Measurements from ENCODE around the gene OR52E2.

The OR52E2 gene

DNA sequence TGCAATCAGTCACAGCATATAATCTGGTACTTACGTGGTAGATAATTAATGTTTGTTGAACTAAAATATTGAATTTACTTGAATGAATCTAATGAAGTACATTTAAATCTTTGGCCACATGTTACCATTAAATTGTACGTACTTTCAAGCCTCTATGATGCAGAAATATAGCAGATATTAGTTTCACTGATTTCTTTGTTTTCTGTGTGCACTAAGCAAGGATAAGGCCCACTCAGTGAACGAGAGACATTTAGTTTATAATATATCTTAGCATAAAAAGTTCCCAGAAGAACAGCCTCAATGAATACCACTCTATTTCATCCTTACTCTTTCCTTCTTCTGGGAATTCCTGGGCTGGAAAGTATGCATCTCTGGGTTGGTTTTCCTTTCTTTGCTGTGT, 9.8 kb upstream of the OR52E2 start, which contains the start of gene OR52E1:
Gene OR52E1, plus strand, starts transcription at position 301 of the 400 bp plus-strand sequence.
- TF ChIP-seq, protein P1, sequence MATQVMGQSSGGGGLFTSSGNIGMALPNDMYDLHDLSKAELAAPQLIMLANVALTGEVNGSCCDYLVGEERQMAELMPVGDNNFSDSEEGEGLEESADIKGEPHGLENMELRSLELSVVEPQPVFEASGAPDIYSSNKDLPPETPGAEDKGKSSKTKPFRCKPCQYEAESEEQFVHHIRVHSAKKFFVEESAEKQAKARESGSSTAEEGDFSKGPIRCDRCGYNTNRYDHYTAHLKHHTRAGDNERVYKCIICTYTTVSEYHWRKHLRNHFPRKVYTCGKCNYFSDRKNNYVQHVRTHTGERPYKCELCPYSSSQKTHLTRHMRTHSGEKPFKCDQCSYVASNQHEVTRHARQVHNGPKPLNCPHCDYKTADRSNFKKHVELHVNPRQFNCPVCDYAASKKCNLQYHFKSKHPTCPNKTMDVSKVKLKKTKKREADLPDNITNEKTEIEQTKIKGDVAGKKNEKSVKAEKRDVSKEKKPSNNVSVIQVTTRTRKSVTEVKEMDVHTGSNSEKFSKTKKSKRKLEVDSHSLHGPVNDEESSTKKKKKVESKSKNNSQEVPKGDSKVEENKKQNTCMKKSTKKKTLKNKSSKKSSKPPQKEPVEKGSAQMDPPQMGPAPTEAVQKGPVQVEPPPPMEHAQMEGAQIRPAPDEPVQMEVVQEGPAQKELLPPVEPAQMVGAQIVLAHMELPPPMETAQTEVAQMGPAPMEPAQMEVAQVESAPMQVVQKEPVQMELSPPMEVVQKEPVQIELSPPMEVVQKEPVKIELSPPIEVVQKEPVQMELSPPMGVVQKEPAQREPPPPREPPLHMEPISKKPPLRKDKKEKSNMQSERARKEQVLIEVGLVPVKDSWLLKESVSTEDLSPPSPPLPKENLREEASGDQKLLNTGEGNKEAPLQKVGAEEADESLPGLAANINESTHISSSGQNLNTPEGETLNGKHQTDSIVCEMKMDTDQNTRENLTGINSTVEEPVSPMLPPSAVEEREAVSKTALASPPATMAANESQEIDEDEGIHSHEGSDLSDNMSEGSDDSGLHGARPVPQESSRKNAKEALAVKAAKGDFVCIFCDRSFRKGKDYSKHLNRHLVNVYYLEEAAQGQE (IDR thresholded peaks at IDR 0.05; ENCODE audit: insufficient read depth in 1 of 2, low read depth in 2 of 2, low read length in 2 of 2) = no peak
- no peak for TF ChIP-seq TAF1 (IDR thresholded peaks at IDR 0.05; ENCODE audit: borderline replicate concordance, insufficient read depth, low read length)
- no peak for TF ChIP-seq POLR2AphosphoS5 (IDR thresholded peaks at IDR 0.05; ENCODE audit: low read depth, low read length)
- no peak for TF ChIP-seq SIN3A (IDR thresholded peaks at IDR 0.05; ENCODE audit: borderline replicate concordance, insufficient read depth, low read length)
- no peak for TF ChIP-seq FOXP2 (optimal IDR thresholded peaks at IDR 0.05; ENCODE audit: borderline replicate concordance, extremely low read depth, extremely low read length, insufficient read depth)

DNA sequence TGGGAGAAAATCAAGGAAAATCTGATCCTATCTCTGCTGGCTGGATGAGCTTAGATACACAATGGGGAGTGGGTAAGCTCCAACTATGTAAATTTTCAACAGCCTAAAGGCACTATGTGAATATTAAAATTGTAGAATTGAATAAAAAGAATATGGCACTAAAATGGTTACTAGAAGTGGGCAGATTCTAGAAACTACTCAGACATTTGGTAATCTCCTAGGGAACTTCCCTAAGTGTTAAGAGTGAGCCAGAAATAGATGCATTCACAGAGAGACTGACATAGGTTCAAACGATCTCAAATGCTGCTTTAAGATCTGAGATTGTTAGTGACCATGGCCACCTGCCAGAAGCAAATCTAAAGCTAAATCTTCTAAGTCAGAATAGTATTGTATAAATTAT, 5.6 kb upstream of the OR52E2 start:
- TF ChIP-seq, protein P1 (IDR thresholded peaks at IDR 0.05; ENCODE audit: insufficient read depth in 1 of 2, low read depth in 2 of 2, low read length in 2 of 2) = no peak
- TF ChIP-seq TAF1 (IDR thresholded peaks at IDR 0.05; ENCODE audit: borderline replicate concordance, insufficient read depth, low read length) (no peak), POLR2AphosphoS5 (IDR thresholded peaks at IDR 0.05; ENCODE audit: low read depth, low read length) (no peak)

DNA sequence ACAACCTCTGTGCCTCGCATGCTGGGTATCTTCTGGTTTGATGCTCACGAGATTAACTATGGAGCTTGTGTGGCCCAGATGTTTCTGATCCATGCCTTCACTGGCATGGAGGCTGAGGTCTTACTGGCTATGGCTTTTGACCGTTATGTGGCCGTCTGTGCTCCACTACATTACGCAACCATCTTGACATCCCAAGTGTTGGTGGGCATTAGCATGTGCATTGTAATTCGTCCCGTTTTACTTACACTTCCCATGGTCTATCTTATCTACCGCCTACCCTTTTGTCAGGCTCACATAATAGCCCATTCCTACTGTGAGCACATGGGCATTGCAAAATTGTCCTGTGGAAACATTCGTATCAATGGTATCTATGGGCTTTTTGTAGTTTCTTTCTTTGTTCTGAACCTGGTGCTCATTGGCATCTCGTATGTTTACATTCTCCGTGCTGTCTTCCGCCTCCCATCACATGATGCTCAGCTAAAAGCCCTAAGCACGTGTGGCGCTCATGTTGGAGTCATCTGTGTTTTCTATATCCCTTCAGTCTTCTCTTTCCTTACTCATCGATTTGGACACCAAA, 12.6 kb downstream of the OR52E2 start:
- TF ChIP-seq, protein P1 (IDR thresholded peaks at IDR 0.05; ENCODE audit: insufficient read depth in 1 of 2, low read depth in 2 of 2, low read length in 2 of 2) = no peak
- TF ChIP-seq TAF1 (IDR thresholded peaks at IDR 0.05; ENCODE audit: borderline replicate concordance, insufficient read depth, low read length) (no peak), POLR2AphosphoS5 (IDR thresholded peaks at IDR 0.05; ENCODE audit: low read depth, low read length) (no peak), FOXP2 (optimal IDR thresholded peaks at IDR 0.05; ENCODE audit: borderline replicate concordance, extremely low read depth, extremely low read length, insufficient read depth) (no peak), SIN3A (IDR thresholded peaks at IDR 0.05; ENCODE audit: borderline replicate concordance, insufficient read depth, low read length) (no peak)

DNA sequence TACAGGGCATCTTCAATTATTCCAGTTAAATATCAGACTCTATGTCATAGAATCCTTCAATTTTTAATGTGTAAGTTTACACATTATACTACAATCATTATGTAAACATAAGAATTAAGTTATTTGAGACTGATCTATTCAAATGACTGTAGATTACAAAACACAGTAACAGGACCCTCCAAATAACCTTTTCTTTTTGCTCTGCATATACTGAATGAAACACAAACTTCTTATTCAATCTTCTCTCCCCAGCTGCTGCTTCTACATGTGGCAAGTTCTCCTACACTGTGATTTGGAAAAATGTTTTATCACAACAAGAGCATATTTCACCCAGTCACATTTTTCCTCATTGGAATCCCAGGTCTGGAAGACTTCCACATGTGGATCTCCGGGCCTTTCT, 13.2 kb downstream of the OR52E2 start, which contains the start of gene OR52J3:
Gene OR52J3, plus strand, starts transcription at position 301 of the 400 bp plus-strand sequence. Its CDS starts 0 bp downstream, at position 301.
- no peak for TF ChIP-seq SIN3A (IDR thresholded peaks at IDR 0.05; ENCODE audit: borderline replicate concordance, insufficient read depth, low read length)
- TF ChIP-seq TAF1 (IDR thresholded peaks at IDR 0.05; ENCODE audit: borderline replicate concordance, insufficient read depth, low read length) = no peak
- TF ChIP-seq FOXP2 (optimal IDR thresholded peaks at IDR 0.05; ENCODE audit: borderline replicate concordance, extremely low read depth, extremely low read length, insufficient read depth) = no peak
- TF ChIP-seq, protein P1 (IDR thresholded peaks at IDR 0.05; ENCODE audit: insufficient read depth in 1 of 2, low read depth in 2 of 2, low read length in 2 of 2) = no peak
- TF ChIP-seq POLR2AphosphoS5 (IDR thresholded peaks at IDR 0.05; ENCODE audit: low read depth, low read length) = no peak

DNA sequence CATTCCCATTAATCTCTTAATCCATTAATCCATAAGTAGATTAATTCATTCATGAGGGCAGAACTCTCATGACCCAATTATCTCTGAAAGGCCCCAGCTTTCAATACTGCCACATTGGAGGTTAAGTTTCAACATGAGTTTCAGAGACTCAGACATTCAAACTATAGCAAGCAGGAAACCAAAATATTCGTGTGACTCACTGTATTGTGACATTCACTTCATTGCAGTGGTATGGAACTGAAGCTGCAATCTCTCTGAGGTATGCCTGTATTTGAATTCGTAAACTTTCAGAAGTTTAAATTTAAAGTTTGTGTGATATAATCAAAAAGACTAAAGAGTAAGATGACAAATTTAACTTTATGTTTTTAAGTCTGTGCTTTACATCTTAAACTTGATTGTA, 16.0 kb downstream of the OR52E2 start:
- TF ChIP-seq TAF1 (IDR thresholded peaks at IDR 0.05; ENCODE audit: borderline replicate concordance, insufficient read depth, low read length) (no peak), SIN3A (IDR thresholded peaks at IDR 0.05; ENCODE audit: borderline replicate concordance, insufficient read depth, low read length) (no peak), POLR2AphosphoS5 (IDR thresholded peaks at IDR 0.05; ENCODE audit: low read depth, low read length) (no peak)
- TF ChIP-seq, protein P1 (IDR thresholded peaks at IDR 0.05; ENCODE audit: insufficient read depth in 1 of 2, low read depth in 2 of 2, low read length in 2 of 2) = no peak

Data from PFSK-1 (cell line).